ENCODE data around the gene SELENBP1.
"Not testable (repeated sequence)": the region's sequence is repeated elsewhere in the genome, so short reads cannot be mapped to it uniquely, and the experiment has no call there.

Gene SELENBP1

GRCh38 chr1:151373196-151373595 is 691 bp upstream of the SELENBP1 start:
- no peak for DNase-seq

GRCh38 chr1:151371370-151372057 is 991 bp downstream of the SELENBP1 start:
- peak; percentile 74 for DNase-seq

DNA sequence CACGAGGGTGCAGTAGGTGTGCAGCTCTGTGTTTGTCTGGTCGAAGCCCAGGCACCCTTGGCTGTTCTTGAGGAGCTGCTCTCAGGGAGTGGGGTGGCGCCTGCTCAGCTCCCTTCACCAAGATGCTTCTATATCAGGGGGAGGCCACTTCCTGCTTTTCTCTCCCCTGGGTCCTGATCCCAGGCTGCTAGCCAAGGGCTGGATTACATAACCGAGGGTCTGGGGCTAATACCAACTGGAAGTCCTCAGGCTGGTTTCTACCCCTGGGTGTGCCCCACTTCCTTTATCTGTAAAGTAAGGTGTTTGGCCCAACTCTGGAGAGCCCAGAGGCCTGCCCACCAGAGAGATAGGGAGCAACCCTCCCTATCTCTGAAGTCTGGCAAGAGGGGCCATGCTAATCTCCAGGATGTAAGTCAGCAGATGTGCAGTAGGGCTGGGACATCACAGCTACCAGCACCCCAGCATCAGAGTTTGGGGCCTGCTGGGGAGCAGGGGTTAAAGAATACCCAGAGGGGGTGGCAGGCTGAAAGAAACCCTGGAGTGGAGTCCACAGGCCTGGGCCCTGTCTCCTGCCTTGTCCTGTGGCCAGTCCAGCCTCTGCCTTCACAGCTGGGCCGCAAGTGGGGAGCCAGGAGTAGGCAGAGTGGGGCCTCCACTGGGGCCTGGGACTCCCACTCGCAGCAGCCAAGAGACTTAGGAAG is 2.1 kb downstream of the SELENBP1 start:
- DNase-seq, result peak; percentile 99

- no peak for DNase-seq
Observed at GRCh38 chr1:151369621-151370048, 2.9 kb downstream of the SELENBP1 start.

DNA sequence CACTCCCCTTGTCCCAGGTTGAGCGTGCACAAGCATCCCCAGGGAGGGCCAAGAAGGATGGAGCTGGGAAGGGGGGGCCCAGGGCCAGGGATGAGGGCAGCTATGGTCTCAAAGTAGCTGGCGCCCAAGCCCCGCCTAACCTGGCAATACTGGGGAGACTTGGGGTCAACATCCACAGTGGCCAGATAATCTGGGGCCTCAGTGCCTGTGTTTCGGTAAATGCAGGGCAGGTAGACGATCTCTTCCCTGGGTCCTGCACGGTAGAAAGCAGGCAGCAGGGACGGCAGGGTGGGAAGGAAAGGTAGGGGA is 3.2 kb downstream of the SELENBP1 start:
- no peak for DNase-seq

DNA sequence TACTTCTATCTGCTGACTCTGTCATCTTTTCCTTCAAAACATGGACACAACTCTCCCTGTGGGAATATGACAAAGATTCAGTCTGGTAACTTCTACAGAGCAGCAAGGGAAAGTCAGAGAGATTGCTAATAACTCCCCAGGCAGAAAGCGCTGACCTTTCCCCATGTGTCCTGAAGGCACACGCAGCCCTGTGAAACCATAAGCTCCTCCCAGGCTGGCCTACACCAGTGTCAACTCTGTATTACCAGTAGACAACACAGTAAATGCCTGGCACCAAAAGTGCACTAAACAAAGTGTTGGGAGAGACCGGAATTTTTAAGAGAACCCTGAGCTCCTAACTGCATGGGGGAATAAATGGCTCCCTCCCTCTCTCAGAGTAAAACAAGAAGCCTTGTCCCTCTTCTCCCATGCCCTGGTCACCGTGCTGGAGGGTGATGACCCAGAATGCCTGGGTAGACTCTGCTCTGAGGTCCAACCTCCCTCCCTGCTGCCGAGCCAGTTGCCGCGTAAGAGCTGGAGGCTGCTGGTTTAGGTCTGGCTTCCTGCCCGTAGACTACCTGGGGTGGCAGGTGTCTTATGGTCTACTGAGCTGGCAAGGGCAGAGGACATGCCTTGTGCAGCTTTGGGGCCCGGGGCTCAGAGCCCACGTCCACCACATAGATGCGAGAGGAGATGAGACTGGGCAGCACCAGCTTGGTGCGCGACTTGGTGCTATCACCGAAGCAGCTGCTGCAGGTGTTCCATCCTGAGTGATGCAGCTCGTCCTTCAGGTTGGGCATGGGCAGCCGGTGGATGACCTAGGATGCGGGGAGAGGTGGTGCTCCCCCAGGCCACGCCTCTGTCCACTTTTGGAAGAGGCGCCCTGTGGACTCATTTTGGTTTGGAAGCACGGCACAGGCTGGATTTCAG is 3.9 kb downstream of the SELENBP1 start:
- no peak for DNase-seq

- DNase-seq, result no peak
Observed at GRCh38 chr1:151367658-151368392, 4.7 kb downstream of the SELENBP1 start.

- DNase-seq, result no peak
Observed at GRCh38 chr1:151364996-151365395, 7.5 kb downstream of the SELENBP1 start.

DNA sequence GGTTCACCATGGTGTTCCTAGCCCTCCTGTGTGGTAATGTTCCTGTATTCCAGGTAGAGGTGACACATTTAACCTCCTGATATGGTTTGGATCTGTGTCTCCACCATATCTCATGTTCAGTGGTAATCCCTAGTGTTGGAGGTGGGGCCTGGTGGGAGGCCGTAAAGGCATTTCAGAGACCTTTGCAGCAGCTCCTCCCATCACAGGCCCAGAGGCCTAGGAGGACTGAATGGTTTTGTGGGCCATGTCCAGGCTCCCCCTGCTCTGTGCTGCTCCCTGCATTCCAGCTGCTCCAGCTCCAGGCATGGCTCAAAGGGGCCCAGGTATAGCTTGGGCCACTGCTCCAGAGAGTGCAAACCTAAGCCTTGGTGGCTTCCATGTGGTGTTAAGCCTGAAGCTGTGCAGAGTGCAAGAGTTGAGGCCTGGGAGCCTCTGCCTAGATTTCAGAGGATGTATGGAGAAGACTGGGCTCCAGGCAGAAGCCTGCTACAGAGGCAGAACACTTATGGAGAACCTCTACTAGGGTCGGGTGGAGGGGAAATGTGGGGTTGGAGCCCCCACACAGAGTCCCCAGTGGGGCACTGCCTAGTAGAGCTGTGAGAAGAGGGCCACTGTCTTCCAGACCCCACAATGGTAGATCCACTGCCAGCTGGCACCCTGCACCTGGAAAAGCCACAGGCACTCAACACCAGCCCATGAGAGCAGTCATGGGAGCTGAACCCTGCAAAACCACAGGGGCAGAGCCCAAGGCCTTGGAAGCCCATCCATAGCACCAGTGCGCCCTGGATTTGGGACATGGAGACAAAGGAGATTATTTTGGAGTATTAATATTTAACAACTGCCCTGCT is 10.0 kb downstream of the SELENBP1 start:
- no peak for DNase-seq

- no peak for DNase-seq
Observed at GRCh38 chr1:151361883-151362282, 10.6 kb downstream of the SELENBP1 start.

DNA sequence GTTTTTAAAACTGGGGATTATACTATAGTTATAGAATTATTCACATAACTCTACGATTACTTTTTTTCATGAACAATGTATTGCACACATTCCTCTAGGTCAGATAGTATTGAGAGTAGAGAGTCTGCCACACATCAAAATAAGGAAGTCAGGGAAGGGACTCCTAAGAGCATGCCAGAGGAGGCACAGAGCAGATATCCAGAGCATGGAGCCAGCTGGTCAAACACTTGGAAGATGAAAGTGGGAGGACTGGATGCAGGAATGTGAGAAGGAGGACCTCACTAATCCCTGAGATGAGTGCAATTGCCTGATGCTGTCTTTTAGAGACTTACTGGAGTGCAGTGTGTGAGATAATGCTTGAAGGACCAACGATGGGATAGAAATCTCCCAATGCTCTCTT is 15.8 kb downstream of the SELENBP1 start:
- no peak for DNase-seq

DNA sequence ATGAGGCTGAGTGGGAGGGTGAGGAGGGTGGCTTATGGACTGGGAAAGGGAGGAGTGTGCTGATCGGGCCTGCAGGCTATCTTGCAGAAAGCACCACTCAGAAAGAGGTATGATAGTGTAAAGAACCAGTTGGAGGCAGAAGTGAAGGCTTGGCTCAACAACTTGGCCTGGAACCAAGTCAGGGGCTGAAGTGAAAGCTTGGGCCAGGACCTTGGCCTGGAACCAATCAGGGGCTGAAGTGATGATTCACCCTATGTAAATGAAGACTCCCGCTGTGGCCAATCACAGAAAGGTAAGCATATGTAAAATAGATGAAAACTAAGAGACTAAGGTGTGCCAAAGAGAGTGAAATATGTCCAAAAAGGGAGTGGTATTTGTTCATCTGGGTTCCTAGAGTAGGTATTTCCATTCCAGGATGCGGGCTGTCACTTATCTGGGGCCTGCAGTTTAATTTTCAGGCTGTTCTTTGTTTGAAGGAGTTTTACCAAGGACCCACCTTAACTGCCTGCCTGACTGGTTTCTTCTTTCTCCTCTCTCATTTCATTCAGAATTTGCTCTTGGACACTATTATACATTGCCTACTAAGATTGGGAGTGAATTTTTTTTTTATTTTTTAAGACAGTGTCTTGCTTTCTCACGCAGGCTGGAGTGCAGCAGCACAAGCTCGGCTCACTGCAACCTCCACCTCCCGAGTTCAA is 20.3 kb downstream of the SELENBP1 start:
- no peak for DNase-seq

DNA sequence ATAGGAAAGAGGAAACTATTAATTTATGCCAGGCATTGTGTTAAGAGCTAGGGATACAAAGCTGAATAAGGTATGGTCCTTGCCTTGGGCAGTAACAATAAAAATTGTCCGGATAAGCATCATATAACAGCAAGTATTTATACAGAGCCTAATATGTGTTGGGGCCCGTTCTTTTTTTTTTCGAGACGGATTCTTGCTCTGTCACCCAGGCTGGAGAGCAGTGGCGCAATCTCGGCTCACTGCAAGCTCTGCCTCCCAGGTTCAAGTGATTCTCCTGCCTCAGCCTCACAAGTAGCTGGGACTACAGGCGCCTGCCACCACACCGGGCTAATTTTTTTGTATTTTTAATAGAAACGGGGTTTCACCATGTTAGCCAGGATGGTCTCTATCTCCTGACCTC is 22.2 kb downstream of the SELENBP1 start:
- not testable (repeated sequence) for DNase-seq

DNA sequence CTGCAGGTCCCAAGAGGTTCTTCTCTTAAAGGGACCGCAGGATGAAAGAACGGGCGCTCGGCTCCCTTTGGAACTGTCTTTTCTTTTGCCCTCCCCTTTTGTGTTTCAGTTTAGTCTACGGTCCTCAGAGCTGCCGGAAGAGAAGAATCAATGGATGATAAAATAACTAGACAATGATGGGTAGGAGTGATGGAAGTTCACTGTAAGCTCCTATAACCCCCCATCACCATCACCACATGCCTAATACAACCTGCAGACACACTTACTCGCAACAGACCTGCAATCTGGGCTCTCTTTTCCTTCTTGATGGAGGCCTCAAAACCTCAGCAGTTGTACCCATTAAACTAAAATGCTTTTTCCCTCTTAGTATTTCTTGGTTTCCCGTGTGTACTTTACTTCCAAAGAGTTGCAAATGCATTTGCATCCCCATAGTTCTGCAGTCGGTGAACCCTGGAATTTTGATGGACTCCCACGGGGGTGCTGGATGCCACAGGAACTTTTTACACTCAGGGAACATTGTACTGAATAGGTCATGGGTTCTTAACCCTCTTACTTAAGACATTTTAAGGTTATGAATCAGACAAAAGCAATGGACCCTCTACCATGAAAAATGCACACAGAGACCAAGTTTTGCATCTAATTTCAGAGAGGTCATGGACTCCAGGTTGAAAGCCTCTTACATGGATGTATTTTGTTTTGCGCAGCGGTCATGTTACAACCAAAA is 24.8 kb downstream of the SELENBP1 start:
- DNase-seq, result no peak

DNA sequence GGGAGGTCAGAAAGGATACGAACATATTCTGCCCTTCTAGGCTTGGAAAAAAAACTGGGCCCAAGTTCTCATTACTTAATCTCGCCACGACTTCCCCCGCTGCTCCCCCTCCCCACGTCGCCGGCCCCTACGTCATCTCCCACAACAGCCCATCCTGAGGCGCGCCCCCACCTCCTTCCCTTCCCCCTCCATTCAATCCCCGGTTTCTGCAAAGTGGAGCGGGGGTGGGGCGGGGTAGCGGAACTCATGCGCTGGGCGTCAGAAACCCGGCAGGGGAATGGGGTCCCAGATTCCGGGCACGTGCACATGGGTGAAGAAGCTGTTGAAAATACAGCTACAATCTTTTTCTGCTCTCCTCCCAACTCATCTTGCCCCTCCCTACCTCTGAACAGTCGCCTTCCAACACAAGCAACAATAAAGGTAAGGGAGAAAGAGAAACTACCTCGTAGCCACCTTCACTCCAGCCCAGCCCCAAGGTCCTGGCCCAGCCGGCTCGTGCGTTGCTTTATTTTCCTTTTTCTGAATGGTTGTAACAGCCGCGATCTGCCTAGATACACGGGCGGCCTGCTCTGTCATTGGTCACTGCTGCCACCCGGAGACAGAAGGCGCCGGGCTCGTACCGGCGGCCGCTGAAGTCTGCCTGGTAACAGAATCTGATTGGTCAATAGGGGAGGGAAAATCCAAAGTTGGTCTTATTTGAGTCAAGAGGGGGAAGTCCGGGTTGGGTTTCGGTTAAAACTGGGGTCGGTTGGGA is 25.6 kb downstream of the SELENBP1 start, which contains the start of gene RFX5:
Gene RFX5, minus strand, starts transcription at position 484 of the 754 bp plus-strand sequence. CDS start 932 bp downstream, outside the sequence.
- peak; percentile 99 for DNase-seq

DNA sequence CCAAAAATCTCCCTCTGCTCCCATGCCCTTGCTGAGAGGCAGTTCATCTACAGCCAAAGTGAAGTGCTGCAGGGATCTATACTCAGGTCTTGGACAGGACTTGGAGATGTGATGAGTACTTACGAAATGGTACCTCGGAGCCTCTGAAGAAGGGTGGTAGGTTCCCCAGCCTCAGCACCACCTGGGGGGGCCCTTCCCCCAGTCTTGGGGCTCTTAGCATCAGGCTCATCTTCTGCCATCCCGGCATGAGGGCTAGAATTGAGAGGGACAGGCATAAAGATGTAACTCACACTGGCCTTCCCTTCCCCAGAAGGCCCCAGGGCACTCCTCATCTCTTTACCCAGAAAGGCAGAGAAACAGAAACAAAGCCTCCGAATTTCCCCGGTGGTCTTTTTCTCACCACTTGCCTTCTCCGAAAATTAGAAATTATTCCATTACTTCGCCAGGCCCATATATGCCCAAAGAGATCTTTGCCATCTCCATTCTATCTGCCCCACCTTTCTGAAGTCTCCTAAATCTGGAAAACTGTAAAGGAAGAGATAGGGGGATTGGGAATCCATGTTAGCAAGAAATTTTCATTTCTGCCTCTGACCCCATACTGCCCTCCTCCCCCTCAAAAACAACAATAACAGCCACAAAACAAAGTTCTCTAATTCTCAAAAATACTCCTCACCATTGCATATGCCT is 26.3 kb downstream of the SELENBP1 start:
- DNase-seq, result no peak

DNA sequence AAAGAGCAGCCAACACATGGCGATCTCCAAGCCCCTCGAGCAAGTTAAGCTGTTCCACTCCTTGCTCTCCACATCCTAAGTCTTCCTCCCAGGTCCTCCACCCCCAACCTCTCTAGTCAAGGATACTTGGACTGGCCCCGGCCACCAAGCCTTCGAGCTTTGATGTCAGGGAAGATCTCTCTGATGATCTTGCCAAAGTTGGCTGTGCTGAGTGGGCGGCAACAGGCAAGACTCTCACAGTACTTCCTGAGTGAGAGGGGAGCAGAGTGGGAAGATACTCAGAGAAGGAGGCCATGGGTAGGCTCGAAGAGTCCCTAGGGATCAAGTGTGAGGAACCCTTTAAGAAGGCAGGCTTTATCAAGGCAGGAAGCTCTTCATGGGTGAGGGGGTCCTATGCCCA is 28.2 kb downstream of the SELENBP1 start:
- DNase-seq, result no peak

- DNase-seq, result no peak
Observed at GRCh38 chr1:151343587-151343986, 28.9 kb downstream of the SELENBP1 start.

GRCh38 chr1:151342569-151342968 is 29.9 kb downstream of the SELENBP1 start:
- no peak for DNase-seq

Data from NCI-H1694 treated with DMSO at 0.1 percent for 48 hours (cell line).